Measurements from ENCODE around the gene DNASE1L2. TPM values are rescaled to one million over a fixed set of nuclear protein-coding genes. Genes with fewer than 3 reads are reported as not detected.
A peak's percentile ranks its signal among the peaks of the same experiment; 100 is the strongest.

The DNASE1L2 gene
- total and polyA plus RNA-seq, 4 donors: 0.38 to 1.1 (median 0.73) TPM

GRCh38 chr16:2276368-2277195, 40.3 kb downstream of the DNASE1L2 start:
- no peaks in the 10 kb centered on the region for H3K27me3 ChIP-seq (ENCODE audit: control insufficient read depth in 1 of 2, insufficient read depth in 2 of 2, low read length in 1 of 2)
- no peak overlapping the region for H3K4me3 ChIP-seq (ENCODE audit: low read length in 2 of 2)
- intact Hi-C loops (cut with DNase I): no loop called here
- no peak overlapping the region for H3K27ac ChIP-seq (ENCODE audit: low read depth in 1 of 2, low read length in 2 of 2)
- no peak for ATAC-seq (ENCODE audit: low FRiP score)
- WGBS, 2 donors: 79 to 83% methylated on average over 26 of the region's 26 CpGs
- no peak for DNase-seq
- H3K4me1 ChIP-seq (ENCODE audit: control insufficient read depth in 1 of 2, insufficient read depth in 2 of 2, low read length in 2 of 2): no peaks in the 10 kb centered on the region
- no peaks in the 10 kb centered on the region for H3K9me3 ChIP-seq (ENCODE audit: control insufficient read depth, low read length)
- no peaks in the 10 kb centered on the region for H3K36me3 ChIP-seq (ENCODE audit: control insufficient read depth in 1 of 2, insufficient read depth in 2 of 2, low read length in 1 of 2)

- Histone ChIP-seq H3K27me3 (ENCODE audit: control insufficient read depth in 1 of 2, insufficient read depth in 2 of 2, low read length in 1 of 2) (no peaks in the 10 kb centered on the region), H3K27ac (ENCODE audit: low read depth in 1 of 2, low read length in 2 of 2) (no peak overlapping the region), H3K9me3 (ENCODE audit: control insufficient read depth, low read length) (no peaks in the 10 kb centered on the region), H3K4me3 (ENCODE audit: low read length in 2 of 2) (no peak overlapping the region), H3K36me3 (ENCODE audit: control insufficient read depth in 1 of 2, insufficient read depth in 2 of 2, low read length in 1 of 2) (no peaks in the 10 kb centered on the region), H3K4me1 (ENCODE audit: control insufficient read depth in 1 of 2, insufficient read depth in 2 of 2, low read length in 2 of 2) (no peaks in the 10 kb centered on the region)
- 90 to 92% methylated on average over 25 of the region's 25 CpGs for WGBS, 2 donors
- DNase-seq (no peak), ATAC-seq (ENCODE audit: low FRiP score) (no peak)
- intact Hi-C loops (cut with DNase I): no loop called here
These were observed 41.4 kb downstream of the DNASE1L2 start for GRCh38 chr16:2277466-2278271.

- no peak overlapping the region for H3K4me3 ChIP-seq (ENCODE audit: low read length in 2 of 2)
- intact Hi-C loops (cut with DNase I): no loop called here
- DNase-seq (no peak), ATAC-seq (ENCODE audit: low FRiP score) (no peak)
- H3K27me3 ChIP-seq (ENCODE audit: control insufficient read depth in 1 of 2, insufficient read depth in 2 of 2, low read length in 1 of 2): no peaks in the 10 kb centered on the region
- no peaks in the 10 kb centered on the region for H3K4me1 ChIP-seq (ENCODE audit: control insufficient read depth in 1 of 2, insufficient read depth in 2 of 2, low read length in 2 of 2)
- 80 to 85% methylated on average over 14 of the region's 14 CpGs for WGBS, 2 donors
- no peaks in the 10 kb centered on the region for H3K36me3 ChIP-seq (ENCODE audit: control insufficient read depth in 1 of 2, insufficient read depth in 2 of 2, low read length in 1 of 2)
- H3K27ac ChIP-seq (ENCODE audit: low read depth in 1 of 2, low read length in 2 of 2): no peak overlapping the region
- no peaks in the 10 kb centered on the region for H3K9me3 ChIP-seq (ENCODE audit: control insufficient read depth, low read length)
These were observed 42.0 kb downstream of the DNASE1L2 start for GRCh38 chr16:2278272-2278608.

GRCh38 chr16:2278956-2279800, 42.9 kb downstream of the DNASE1L2 start:
- Histone ChIP-seq H3K4me1 (ENCODE audit: control insufficient read depth in 1 of 2, insufficient read depth in 2 of 2, low read length in 2 of 2) (no peaks in the 10 kb centered on the region), H3K27me3 (ENCODE audit: control insufficient read depth in 1 of 2, insufficient read depth in 2 of 2, low read length in 1 of 2) (no peaks in the 10 kb centered on the region), H3K4me3 (ENCODE audit: low read length in 2 of 2) (no peak overlapping the region), H3K9me3 (ENCODE audit: control insufficient read depth, low read length) (no peaks in the 10 kb centered on the region), H3K27ac (ENCODE audit: low read depth in 1 of 2, low read length in 2 of 2) (no peak overlapping the region), H3K36me3 (ENCODE audit: control insufficient read depth in 1 of 2, insufficient read depth in 2 of 2, low read length in 1 of 2) (no peaks in the 10 kb centered on the region)
- DNase-seq (no peak), ATAC-seq (ENCODE audit: low FRiP score) (no peak)
- 87 to 88% methylated on average over 26 of the region's 26 CpGs for WGBS, 2 donors
- intact Hi-C loops (cut with DNase I): no loop called here

GRCh38 chr16:2280461-2280860, 44.2 kb downstream of the DNASE1L2 start:
- Histone ChIP-seq H3K4me3 (ENCODE audit: low read length in 2 of 2) (no peak overlapping the region), H3K9me3 (ENCODE audit: control insufficient read depth, low read length) (no peaks in the 10 kb centered on the region), H3K27me3 (ENCODE audit: control insufficient read depth in 1 of 2, insufficient read depth in 2 of 2, low read length in 1 of 2) (no peaks in the 10 kb centered on the region), H3K36me3 (ENCODE audit: control insufficient read depth in 1 of 2, insufficient read depth in 2 of 2, low read length in 1 of 2) (peaks cover 0 to 4% of the 10 kb centered on the region in 2 donors), H3K27ac (ENCODE audit: low read depth in 1 of 2, low read length in 2 of 2) (no peak overlapping the region), H3K4me1 (ENCODE audit: control insufficient read depth in 1 of 2, insufficient read depth in 2 of 2, low read length in 2 of 2) (no peaks in the 10 kb centered on the region)
- no peak for ATAC-seq (ENCODE audit: low FRiP score)
- DNase-seq: peak in 1 of 2 donors; percentile 40
- intact Hi-C loops (cut with DNase I): no loop called here
- WGBS, 2 donors: 86 to 91% methylated on average over 8 of the region's 8 CpGs

GRCh38 chr16:2280981-2281542, 44.8 kb downstream of the DNASE1L2 start:
- no peak for ATAC-seq (ENCODE audit: low FRiP score)
- Histone ChIP-seq H3K9me3 (ENCODE audit: control insufficient read depth, low read length) (no peaks in the 10 kb centered on the region), H3K27ac (ENCODE audit: low read depth in 1 of 2, low read length in 2 of 2) (no peak overlapping the region), H3K36me3 (ENCODE audit: control insufficient read depth in 1 of 2, insufficient read depth in 2 of 2, low read length in 1 of 2) (peaks cover 0 to 4% of the 10 kb centered on the region in 2 donors), H3K27me3 (ENCODE audit: control insufficient read depth in 1 of 2, insufficient read depth in 2 of 2, low read length in 1 of 2) (no peaks in the 10 kb centered on the region), H3K4me3 (ENCODE audit: low read length in 2 of 2) (no peak overlapping the region), H3K4me1 (ENCODE audit: control insufficient read depth in 1 of 2, insufficient read depth in 2 of 2, low read length in 2 of 2) (no peaks in the 10 kb centered on the region)
- intact Hi-C loops (cut with DNase I): no loop called here
- 83 to 84% methylated on average over 24 of the region's 24 CpGs for WGBS, 2 donors
- peak in 1 of 2 donors; percentile 35 for DNase-seq

GRCh38 chr16:2282262-2282661, 46.0 kb downstream of the DNASE1L2 start:
- WGBS, 2 donors: 65 to 74% methylated on average over 5 of the region's 5 CpGs
- intact Hi-C loops (cut with DNase I): no loop called here
- H3K4me3 ChIP-seq (ENCODE audit: low read length in 2 of 2): no peak overlapping the region
- no peaks in the 10 kb centered on the region for H3K9me3 ChIP-seq (ENCODE audit: control insufficient read depth, low read length)
- no peak for ATAC-seq (ENCODE audit: low FRiP score)
- H3K4me1 ChIP-seq (ENCODE audit: control insufficient read depth in 1 of 2, insufficient read depth in 2 of 2, low read length in 2 of 2): no peaks in the 10 kb centered on the region
- DNase-seq: no peak
- H3K27me3 ChIP-seq (ENCODE audit: control insufficient read depth in 1 of 2, insufficient read depth in 2 of 2, low read length in 1 of 2): no peaks in the 10 kb centered on the region
- peaks cover 0 to 4% of the 10 kb centered on the region in 2 donors for H3K36me3 ChIP-seq (ENCODE audit: control insufficient read depth in 1 of 2, insufficient read depth in 2 of 2, low read length in 1 of 2)
- no peak overlapping the region for H3K27ac ChIP-seq (ENCODE audit: low read depth in 1 of 2, low read length in 2 of 2)

- H3K9me3 ChIP-seq (ENCODE audit: control insufficient read depth, low read length): no peaks in the 10 kb centered on the region
- intact Hi-C loops (cut with DNase I): no loop called here
- H3K27me3 ChIP-seq (ENCODE audit: control insufficient read depth in 1 of 2, insufficient read depth in 2 of 2, low read length in 1 of 2): no peaks in the 10 kb centered on the region
- H3K27ac ChIP-seq (ENCODE audit: low read depth in 1 of 2, low read length in 2 of 2): no peak overlapping the region
- ATAC-seq (ENCODE audit: low FRiP score) (no peak), DNase-seq (no peak)
- no peaks in the 10 kb centered on the region for H3K4me1 ChIP-seq (ENCODE audit: control insufficient read depth in 1 of 2, insufficient read depth in 2 of 2, low read length in 2 of 2)
- WGBS, 2 donors: 85 to 87% methylated on average over 25 to 26 of the region's 26 CpGs
- peaks cover 0 to 4% of the 10 kb centered on the region in 2 donors for H3K36me3 ChIP-seq (ENCODE audit: control insufficient read depth in 1 of 2, insufficient read depth in 2 of 2, low read length in 1 of 2)
- H3K4me3 ChIP-seq (ENCODE audit: low read length in 2 of 2): no peak overlapping the region
These were observed 46.8 kb downstream of the DNASE1L2 start for GRCh38 chr16:2282866-2283555.

All from aorta (tissue), 5 donors.